Peyer's patch (tissue), 4 donors: ENCODE data around the gene WASF3. TPM values are rescaled to one million over a fixed set of nuclear protein-coding genes. Genes with fewer than 3 reads are reported as not detected.

ENCODE experiments used
- DNase-seq, 3 donors: peaks; one replicate each; pipeline ENCODE4 v3.0.0-alpha.2; 2017 to 2019
- H3K27ac ChIP-seq, 4 donors: fragments of 200-600 bp; sonication (generic); one replicate each; pipeline ENCODE4 v1.5.1; 2016 to 2019
- H3K27me3 ChIP-seq, 2 donors: fragments of 200-600 bp; sonication (generic); one replicate each; pipeline ENCODE4 v1.5.1; 2019
- H3K36me3 ChIP-seq, 3 donors: fragments of 200-600 bp; sonication (generic); one replicate each; pipeline ENCODE4 v1.5.1; 2016 to 2019
- H3K4me1 ChIP-seq, 4 donors: fragments of 200-600 bp; sonication (generic); one replicate each; pipeline ENCODE4 v1.5.1; 2016 to 2019
- H3K4me3 ChIP-seq, 4 donors: fragments of 200-600 bp; sonication (generic); 1 replicate in 3 of 4; 2 replicates in 1 of 4; pipeline ENCODE4 v1.5.1; 2016 to 2019; ENCODE audit warnings: mild to moderate bottlenecking in 1 of 4
- H3K9me3 ChIP-seq, 4 donors: fragments of 200-600 bp; sonication (generic); one replicate each; pipeline ENCODE4 v1.5.1; 2016 to 2019; ENCODE audit warnings: mild to moderate bottlenecking in 1 of 4
- POLR2A ChIP-seq, 2 donors: fragments of 450-650 bp; IDR thresholded peaks; one replicate each; pipeline ENCODE4 v1.5.1; 2017; ENCODE audit warnings: antibody characterized with exemption in 2 of 2, mild to moderate bottlenecking in 2 of 2, moderate library complexity in 2 of 2
- total RNA-seq, 4 donors: library from RNA; depleted of rRNA; stranded (reverse); fragments of >200 nt; gene quantifications; one replicate each; pipeline ENCODE4 v1.1.0, GENCODE V29; 2016
- TF ChIP-seq, protein P1 (sequence below), 6 experiments: fragments of 450-650 bp in 4 of 6; fragments of 200-600 bp in 2 of 6; sonication (generic) in 1 of 6; IDR thresholded peaks; one replicate each; pipeline ENCODE4 v1.5.1; 2017 to 2019; ENCODE audit warnings: antibody characterized with exemption in 6 of 6, mild to moderate bottlenecking in 3 of 6, moderate library complexity in 1 of 6

WASF3 gene
- total RNA-seq, 4 donors from 2014 or later, result 1.1 to 23.9 (median 2.7) TPM

DNA sequence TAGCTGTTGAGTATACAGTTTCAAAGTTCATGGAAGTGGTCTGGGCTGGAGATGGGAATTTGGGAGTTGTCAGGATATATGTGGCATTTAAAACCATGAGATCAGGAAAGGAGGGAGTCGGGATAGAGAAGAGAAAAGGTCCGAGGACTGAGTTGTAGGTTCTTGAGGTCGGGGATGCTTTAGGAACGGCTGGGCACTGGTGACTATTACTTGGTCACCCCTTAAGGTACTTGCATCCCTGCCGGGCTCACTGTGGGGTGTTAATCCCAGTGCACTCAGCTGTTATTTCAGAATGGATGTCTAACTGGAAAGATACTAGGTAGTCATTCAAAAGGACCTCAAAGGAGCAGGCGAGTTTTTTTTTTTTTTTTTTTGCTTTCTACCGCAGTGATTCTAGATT is 34.2 kb downstream of the WASF3 start:
- no peaks in the 10 kb centered on the region for H3K36me3 ChIP-seq
- H3K4me1 ChIP-seq, result no peaks in the 10 kb centered on the region
- no peak overlapping the region for H3K4me3 ChIP-seq
- no peaks in the 10 kb centered on the region for H3K27me3 ChIP-seq
- DNase-seq, result no peak
- TF ChIP-seq, protein P1, sequence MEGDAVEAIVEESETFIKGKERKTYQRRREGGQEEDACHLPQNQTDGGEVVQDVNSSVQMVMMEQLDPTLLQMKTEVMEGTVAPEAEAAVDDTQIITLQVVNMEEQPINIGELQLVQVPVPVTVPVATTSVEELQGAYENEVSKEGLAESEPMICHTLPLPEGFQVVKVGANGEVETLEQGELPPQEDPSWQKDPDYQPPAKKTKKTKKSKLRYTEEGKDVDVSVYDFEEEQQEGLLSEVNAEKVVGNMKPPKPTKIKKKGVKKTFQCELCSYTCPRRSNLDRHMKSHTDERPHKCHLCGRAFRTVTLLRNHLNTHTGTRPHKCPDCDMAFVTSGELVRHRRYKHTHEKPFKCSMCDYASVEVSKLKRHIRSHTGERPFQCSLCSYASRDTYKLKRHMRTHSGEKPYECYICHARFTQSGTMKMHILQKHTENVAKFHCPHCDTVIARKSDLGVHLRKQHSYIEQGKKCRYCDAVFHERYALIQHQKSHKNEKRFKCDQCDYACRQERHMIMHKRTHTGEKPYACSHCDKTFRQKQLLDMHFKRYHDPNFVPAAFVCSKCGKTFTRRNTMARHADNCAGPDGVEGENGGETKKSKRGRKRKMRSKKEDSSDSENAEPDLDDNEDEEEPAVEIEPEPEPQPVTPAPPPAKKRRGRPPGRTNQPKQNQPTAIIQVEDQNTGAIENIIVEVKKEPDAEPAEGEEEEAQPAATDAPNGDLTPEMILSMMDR (IDR thresholded peaks at IDR 0.05), result no peak
- TF ChIP-seq POLR2A (IDR thresholded peaks at IDR 0.05), result no peak
- H3K27ac ChIP-seq, result no peak overlapping the region
- H3K9me3 ChIP-seq, result no peaks in the 10 kb centered on the region

DNA sequence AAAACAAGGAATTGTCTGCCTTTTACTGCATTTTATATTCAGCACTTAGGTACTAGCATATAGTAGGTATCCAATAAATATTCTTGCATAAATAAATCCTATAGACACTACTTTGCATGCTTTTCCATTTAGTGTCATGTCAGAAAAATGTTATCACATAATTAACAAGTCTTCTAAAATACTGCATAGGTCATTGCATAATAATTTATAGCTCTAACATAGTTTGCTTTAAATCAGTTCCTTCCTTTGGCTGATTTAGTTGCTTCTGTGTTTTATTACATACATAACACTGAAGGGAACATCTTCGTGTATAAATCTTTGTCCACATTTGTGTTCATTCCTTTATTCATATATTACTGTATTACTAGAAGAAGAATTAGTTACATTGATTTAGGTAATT is 36.2 kb downstream of the WASF3 start:
- no peak overlapping the region for H3K27ac ChIP-seq
- TF ChIP-seq, protein P1 (IDR thresholded peaks at IDR 0.05), result no peak
- TF ChIP-seq POLR2A (IDR thresholded peaks at IDR 0.05), result no peak
- H3K27me3 ChIP-seq, result no peaks in the 10 kb centered on the region
- no peak for DNase-seq
- H3K9me3 ChIP-seq, result no peaks in the 10 kb centered on the region
- no peaks in the 10 kb centered on the region for H3K36me3 ChIP-seq
- H3K4me3 ChIP-seq, result no peak overlapping the region
- no peaks in the 10 kb centered on the region for H3K4me1 ChIP-seq

DNA sequence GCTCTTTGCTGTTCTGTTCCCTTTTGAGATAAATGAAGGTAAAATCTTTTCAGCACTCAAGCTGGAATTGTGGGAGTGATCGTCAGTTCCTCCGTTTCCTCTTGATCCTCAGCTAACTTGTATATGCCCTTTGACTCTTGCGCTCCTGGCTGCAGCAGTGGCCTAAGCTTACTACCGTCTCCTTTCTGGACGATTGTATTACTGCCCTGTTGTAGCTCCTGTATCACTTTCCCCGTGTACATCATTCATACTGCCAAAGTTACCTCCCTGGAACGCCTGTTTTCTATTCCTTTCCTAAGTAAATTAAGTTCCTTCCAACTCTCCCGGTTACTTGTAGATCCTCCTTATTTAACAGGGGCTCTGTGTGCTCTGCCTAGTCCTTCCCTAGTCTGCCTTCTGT is 36.9 kb downstream of the WASF3 start:
- no peaks in the 10 kb centered on the region for H3K9me3 ChIP-seq
- no peaks in the 10 kb centered on the region for H3K4me1 ChIP-seq
- TF ChIP-seq POLR2A (IDR thresholded peaks at IDR 0.05), result no peak
- TF ChIP-seq, protein P1 (IDR thresholded peaks at IDR 0.05), result no peak
- H3K27me3 ChIP-seq, result no peaks in the 10 kb centered on the region
- no peak overlapping the region for H3K4me3 ChIP-seq
- H3K27ac ChIP-seq, result no peak overlapping the region
- no peak for DNase-seq
- no peaks in the 10 kb centered on the region for H3K36me3 ChIP-seq

DNA sequence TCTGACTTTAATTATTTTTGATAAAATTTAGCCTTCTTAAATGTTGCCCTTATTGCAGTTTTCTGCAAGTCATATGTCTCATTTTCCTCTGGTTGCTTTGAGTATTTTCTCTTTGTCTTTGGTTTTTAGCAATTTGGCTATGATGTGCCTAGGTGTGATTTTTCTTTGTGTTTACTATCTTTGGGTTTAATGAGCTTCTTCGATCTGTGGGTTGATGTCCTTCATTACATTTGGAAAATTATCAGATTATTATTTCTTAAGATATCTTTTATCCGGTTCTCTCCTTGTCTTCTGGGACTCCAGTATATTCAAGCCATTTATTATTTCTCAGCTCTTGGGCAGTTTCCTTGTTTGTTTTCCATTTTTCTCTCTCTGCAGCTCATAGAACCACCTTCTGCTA is 39.0 kb downstream of the WASF3 start:
- no peak overlapping the region for H3K27ac ChIP-seq

DNA sequence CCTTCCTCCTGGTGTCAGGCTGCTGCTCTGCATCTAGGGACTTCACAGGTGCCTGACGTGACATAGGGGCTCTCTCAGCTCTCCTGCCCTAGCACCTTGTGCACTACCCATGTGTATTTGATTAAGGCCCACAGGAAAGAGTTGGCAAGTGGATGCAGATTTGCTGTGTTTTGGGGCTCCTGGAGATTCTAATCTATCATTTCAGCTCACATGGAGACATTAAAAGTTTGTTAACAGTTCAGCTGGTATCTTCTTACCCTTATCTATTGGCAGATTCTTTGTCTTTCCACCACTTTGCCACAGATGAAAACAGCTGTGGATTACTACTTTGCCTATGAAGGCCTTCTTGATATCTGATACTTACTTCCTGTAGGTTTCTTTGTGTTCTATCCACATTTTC is 41.9 kb downstream of the WASF3 start:
- no peak for DNase-seq
- Histone ChIP-seq H3K27ac (no peak overlapping the region), H3K4me1 (no peaks in the 10 kb centered on the region), H3K27me3 (no peaks in the 10 kb centered on the region), H3K36me3 (no peaks in the 10 kb centered on the region), H3K4me3 (no peak overlapping the region), H3K9me3 (no peaks in the 10 kb centered on the region)
- no peak for TF ChIP-seq POLR2A (IDR thresholded peaks at IDR 0.05)
- TF ChIP-seq, protein P1 (IDR thresholded peaks at IDR 0.05), result no peak

More for the DNA sequence above, 39.0 kb downstream of the WASF3 start:
- no peaks in the 10 kb centered on the region for H3K4me1 ChIP-seq
- no peak for DNase-seq
- no peaks in the 10 kb centered on the region for H3K9me3 ChIP-seq
- no peaks in the 10 kb centered on the region for H3K36me3 ChIP-seq
- no peak overlapping the region for H3K4me3 ChIP-seq
- H3K27me3 ChIP-seq, result no peaks in the 10 kb centered on the region
- TF ChIP-seq, protein P1 (IDR thresholded peaks at IDR 0.05), result no peak
- TF ChIP-seq POLR2A (IDR thresholded peaks at IDR 0.05), result no peak

DNA sequence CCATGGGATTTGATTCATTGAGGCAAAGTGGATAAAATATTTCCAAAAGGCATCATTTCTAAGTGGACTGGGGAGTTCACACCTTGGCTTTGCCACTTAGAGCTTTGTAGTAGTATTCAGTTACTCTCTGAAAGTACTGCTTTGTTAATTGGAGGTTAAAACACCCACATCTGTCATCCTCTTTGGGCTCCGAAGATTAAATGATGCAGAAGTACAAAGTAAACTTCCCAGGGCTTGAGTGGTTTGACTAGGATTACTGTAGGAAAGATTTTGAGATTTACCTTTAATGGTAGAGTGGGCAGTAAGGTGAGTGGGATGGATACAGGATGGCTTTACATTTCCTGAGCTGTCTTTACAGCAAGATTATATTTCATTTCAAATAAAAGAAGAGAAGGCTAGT is 42.4 kb downstream of the WASF3 start:
- Histone ChIP-seq H3K27ac (no peak overlapping the region), H3K4me1 (no peaks in the 10 kb centered on the region), H3K36me3 (no peaks in the 10 kb centered on the region), H3K27me3 (no peaks in the 10 kb centered on the region), H3K9me3 (no peaks in the 10 kb centered on the region), H3K4me3 (no peak overlapping the region)
- TF ChIP-seq, protein P1 (IDR thresholded peaks at IDR 0.05), result no peak
- TF ChIP-seq POLR2A (IDR thresholded peaks at IDR 0.05), result no peak
- no peak for DNase-seq
